AG09319 (cell line): ENCODE data around the gene EHF.
"Not testable (repeated sequence)": the region's sequence is repeated elsewhere in the genome, so short reads cannot be mapped to it uniquely, and the experiment has no call there.

Experiments used
- DNase-seq: peaks from one replicate; pipeline ENCODE4 v3.0.0-alpha.2; 2010; ENCODE audit warnings: low read depth; ENCODE audit errors: extremely low read depth
- TF ChIP-seq, protein P1 (sequence below): IDR thresholded peaks from 2 replicates; pipeline ENCODE4 v1.5.1; 2011; ENCODE audit warnings: low read depth, mild to moderate bottlenecking, inconsistent platforms, low read length, moderate library complexity

The EHF gene

DNA sequence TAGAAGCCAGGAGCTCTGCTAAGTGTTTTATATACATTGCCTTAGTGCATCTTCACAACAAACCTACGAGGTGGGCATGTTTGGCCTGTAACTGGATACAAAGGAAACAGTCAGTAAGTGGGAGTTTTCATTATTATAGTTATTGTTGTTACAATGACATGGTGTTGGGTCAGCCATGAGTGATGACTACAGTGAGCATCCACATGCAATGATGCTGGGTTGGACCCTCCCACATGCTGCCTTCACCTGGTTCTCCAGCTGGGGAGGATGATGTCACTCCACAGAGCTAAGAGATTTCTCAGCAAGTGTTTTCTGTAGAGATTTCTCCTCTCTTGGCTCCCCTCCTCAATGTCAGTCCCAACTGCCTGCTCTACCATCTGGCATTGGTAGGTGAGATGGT, 59.3 kb downstream of the EHF start:
- TF ChIP-seq, protein P1, sequence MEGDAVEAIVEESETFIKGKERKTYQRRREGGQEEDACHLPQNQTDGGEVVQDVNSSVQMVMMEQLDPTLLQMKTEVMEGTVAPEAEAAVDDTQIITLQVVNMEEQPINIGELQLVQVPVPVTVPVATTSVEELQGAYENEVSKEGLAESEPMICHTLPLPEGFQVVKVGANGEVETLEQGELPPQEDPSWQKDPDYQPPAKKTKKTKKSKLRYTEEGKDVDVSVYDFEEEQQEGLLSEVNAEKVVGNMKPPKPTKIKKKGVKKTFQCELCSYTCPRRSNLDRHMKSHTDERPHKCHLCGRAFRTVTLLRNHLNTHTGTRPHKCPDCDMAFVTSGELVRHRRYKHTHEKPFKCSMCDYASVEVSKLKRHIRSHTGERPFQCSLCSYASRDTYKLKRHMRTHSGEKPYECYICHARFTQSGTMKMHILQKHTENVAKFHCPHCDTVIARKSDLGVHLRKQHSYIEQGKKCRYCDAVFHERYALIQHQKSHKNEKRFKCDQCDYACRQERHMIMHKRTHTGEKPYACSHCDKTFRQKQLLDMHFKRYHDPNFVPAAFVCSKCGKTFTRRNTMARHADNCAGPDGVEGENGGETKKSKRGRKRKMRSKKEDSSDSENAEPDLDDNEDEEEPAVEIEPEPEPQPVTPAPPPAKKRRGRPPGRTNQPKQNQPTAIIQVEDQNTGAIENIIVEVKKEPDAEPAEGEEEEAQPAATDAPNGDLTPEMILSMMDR = no peak
- DNase-seq = no peak

DNA sequence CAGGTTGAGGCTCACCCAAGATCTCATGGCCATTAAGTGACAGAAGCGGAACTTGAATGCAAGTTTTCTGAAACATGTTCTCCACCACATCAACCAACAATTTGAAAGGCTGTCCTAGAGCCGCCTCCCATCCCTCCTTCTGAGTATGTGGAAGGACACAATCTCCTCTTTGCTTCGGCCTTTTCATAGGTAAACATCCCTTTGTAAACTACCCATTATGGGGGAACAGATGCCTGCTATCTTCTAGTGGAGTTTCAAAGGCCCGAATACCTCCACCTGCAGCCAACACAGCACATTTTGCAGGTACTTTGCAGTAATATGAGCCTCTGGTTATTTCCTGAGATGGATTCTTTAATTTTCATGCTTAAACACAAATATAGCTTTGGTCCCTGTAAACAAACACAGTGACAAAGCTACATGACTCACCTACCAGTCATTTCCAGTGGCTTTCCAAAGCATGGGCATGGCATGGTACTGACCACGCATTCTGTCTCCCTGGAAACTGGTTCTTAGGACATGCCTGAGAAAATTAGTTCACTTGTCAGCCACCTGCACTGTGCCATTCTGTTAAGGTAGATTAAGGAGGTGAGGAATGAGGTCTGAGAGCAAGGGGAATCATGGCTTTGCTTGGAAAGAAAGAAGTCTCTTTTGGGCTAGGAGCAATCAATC, 60.2 kb downstream of the EHF start:
- TF ChIP-seq, protein P1 = no peak
- peak; percentile 7 for DNase-seq

DNA sequence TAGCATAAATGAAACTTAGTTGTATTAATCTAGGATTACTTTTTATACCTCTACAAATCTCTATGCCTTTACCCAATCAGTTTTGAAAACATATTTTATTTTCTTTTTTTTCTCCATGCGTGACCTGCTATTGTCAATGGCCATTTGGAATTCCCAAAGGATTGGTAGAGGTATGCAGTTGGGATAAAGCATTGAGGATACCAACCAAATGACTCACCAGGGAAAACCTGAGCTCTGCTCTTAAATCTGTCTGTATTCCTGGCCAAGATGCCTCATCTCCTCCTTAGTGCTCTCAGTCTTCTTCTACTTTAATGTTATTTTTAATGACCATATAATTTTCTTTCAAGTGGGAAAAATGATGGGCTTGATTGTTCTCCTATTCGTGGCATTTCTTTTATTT, 61.9 kb downstream of the EHF start:
- DNase-seq = no peak
- TF ChIP-seq, protein P1 = no peak

DNA sequence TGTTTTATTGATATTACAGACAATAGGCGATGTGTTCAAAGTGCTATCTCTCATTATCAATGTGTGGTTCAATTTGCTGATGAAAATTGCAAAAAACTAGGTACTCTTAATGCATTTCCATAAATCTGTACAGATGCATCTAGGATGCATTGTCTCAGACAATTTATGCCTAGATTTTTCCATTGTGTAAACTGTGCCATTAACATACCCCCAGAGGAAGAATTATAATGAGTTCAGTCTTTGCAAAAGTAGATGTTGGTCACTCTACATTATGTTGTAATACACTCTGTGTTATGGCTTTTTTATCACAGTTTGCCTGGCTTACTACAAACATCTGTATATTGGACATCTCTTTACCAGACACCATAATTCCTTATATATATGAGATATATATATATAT, 62.5 kb downstream of the EHF start:
- TF ChIP-seq, protein P1 = no peak
- no peak for DNase-seq

GRCh38 chr11:34685864-34686263, 65.0 kb downstream of the EHF start:
- no peak for DNase-seq
- TF ChIP-seq, protein P1 = no peak

DNA sequence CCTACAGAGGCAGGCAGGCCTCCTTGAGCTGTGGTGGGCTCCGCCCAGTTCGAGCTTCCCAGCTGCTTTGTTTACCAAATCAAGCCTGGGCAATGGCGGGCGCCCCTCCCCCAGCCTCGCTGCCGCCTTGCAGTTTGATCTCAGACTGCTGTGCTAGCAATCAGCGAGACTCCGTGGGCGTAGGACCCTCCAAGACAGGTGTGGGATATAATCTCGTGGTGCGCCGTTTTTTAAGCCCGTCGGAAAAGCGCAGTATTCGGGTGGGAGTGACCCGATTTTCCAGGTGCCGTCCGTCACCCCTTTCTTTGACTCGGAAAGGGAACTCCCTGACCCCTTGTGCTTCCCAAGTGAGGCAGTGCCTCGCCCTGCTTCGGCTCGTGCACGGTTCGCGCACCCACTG, 71.4 kb downstream of the EHF start:
- not testable (repeated sequence) for DNase-seq

- TF ChIP-seq, protein P1 = no peak
- no peak for DNase-seq
Measured at GRCh38 chr11:34696862-34697261, 76.0 kb downstream of the EHF start.
